HG03135 (cell line): ENCODE data around the gene EXD3.

Source experiments
- ATAC-seq: cut with Tn5 transposase; IDR thresholded peaks from one replicate; pipeline ENCODE4 v1.9.1; 2021; ENCODE audit warnings: mild to moderate bottlenecking, moderate library complexity; ENCODE audit not compliant: unreplicated experiment

Gene EXD3

GRCh38 chr9:137323531-137324331, 99.2 kb downstream of the EXD3 start:
- ATAC-seq, result no peak

- ATAC-seq, result no peak
Observed at GRCh38 chr9:137321726-137322361, 101.1 kb downstream of the EXD3 start.

GRCh38 chr9:137320555-137321384, 102.2 kb downstream of the EXD3 start:
- no peak for ATAC-seq

- ATAC-seq, result no peak
Observed at GRCh38 chr9:137319739-137320551, 103.0 kb downstream of the EXD3 start.

- ATAC-seq, result no peak
Observed at GRCh38 chr9:137319011-137319738, 103.8 kb downstream of the EXD3 start.

GRCh38 chr9:137318602-137319001, 104.4 kb downstream of the EXD3 start:
- ATAC-seq, result no peak

- no peak for ATAC-seq
Observed at GRCh38 chr9:137317718-137318511, 105.0 kb downstream of the EXD3 start.

- ATAC-seq, result no peak
Observed at GRCh38 chr9:137317021-137317717, 105.8 kb downstream of the EXD3 start.

- no peak for ATAC-seq
Observed at GRCh38 chr9:137316012-137316981, 106.7 kb downstream of the EXD3 start.

- ATAC-seq, result no peak
Observed at GRCh38 chr9:137315581-137316011, 107.4 kb downstream of the EXD3 start.

- ATAC-seq, result no peak
Observed at GRCh38 chr9:137314561-137315560, 108.1 kb downstream of the EXD3 start.

GRCh38 chr9:137313956-137314560, 108.9 kb downstream of the EXD3 start:
- no peak for ATAC-seq

- no peak for ATAC-seq
Observed at GRCh38 chr9:137313326-137313936, 109.5 kb downstream of the EXD3 start.

- no peak for ATAC-seq
Observed at GRCh38 chr9:137312852-137313325, 110.1 kb downstream of the EXD3 start.
